Muscle layer of colon (tissue), 2 donors: ENCODE results near the gene CRNKL1.

Source experiments
- H3K27ac ChIP-seq: one replicate; pipeline ENCODE4 v1.7.0; 2013; ENCODE audit warnings: low read depth, mild to moderate bottlenecking, low read length, moderate library complexity
- H3K27me3 ChIP-seq, 2 donors: one replicate each; pipeline ENCODE4 v1.7.0; 2013; ENCODE audit warnings: low read length in 2 of 2, mild to moderate bottlenecking in 2 of 2; ENCODE audit not compliant: insufficient read depth in 2 of 2, control insufficient read depth in 1 of 2
- H3K36me3 ChIP-seq: one replicate; pipeline ENCODE4 v1.7.0; 2013; ENCODE audit warnings: mild to moderate bottlenecking, low read length; ENCODE audit not compliant: insufficient read depth
- H3K4me1 ChIP-seq: one replicate; pipeline ENCODE4 v1.7.0; 2013; ENCODE audit warnings: mild to moderate bottlenecking, low read length; ENCODE audit not compliant: insufficient read depth
- H3K4me3 ChIP-seq, 2 donors: one replicate each; pipeline ENCODE4 v1.7.0; 2013; ENCODE audit warnings: low read length in 2 of 2, low read depth in 1 of 2, mild to moderate bottlenecking in 1 of 2, moderate library complexity in 1 of 2
- H3K9ac ChIP-seq: one replicate; pipeline ENCODE4 v1.7.0; 2013; ENCODE audit warnings: low read length
- H3K9me3 ChIP-seq: one replicate; pipeline ENCODE4 v1.7.0; 2013; ENCODE audit warnings: mild to moderate bottlenecking, low read length
- donor health status: abdominal sarcoma.
- donor health status: Adenocarcinoma of cecum.

Gene CRNKL1

DNA sequence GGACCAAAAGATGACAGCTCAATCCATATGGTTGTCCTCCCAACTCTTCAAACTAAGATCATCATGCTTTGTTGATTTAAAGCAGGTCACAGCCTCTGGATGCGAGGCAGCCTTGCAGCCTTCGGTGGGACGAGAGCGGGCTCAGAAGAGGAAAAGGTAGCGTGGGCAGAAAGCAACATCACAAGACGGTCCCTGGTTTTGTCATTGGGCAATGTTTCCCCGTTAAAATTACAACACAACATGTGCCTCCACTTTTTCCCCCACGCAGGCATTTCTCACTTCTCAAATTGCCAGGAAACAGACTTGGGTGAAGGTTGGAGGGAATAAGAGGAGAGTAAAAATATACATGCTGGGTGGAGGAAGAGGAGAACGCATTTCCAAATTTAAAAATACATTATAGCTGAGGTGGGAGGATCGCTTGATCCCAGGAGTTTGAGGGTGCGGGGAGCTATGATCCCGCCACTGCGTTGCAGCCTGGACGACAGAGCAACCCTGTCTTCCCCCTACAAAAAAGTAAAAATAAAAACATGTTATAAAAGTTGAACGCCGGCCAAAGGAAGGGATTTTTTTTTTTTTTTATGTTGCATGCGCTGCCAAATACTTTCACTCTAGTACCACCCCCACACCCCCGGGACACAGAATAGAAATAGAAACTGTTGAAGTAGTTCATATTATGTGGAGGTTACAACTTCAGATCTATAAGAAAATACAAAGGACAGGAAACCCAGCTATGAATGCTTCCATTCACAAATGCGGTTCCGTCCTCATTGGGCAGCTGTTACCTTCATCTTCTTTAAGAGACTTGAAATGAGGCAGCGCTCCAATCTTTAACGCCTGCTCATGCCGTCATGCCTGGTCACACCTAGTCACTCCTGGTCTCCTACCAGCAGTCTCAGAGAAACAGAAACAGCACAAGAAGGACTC is 49.0 kb downstream of the CRNKL1 start:
- H3K4me1 ChIP-seq = peaks cover 40% of the 10 kb centered on the region
- H3K27ac ChIP-seq = peak overlapping the region; percentile 56
- H3K9ac ChIP-seq = no peak overlapping the region
- no peaks in the 10 kb centered on the region for H3K9me3 ChIP-seq
- H3K27me3 ChIP-seq = no peaks in the 10 kb centered on the region
- peaks cover 32% of the 10 kb centered on the region for H3K36me3 ChIP-seq
- peak overlapping the region in 1 of 2 donors; percentile 46 for H3K4me3 ChIP-seq

DNA sequence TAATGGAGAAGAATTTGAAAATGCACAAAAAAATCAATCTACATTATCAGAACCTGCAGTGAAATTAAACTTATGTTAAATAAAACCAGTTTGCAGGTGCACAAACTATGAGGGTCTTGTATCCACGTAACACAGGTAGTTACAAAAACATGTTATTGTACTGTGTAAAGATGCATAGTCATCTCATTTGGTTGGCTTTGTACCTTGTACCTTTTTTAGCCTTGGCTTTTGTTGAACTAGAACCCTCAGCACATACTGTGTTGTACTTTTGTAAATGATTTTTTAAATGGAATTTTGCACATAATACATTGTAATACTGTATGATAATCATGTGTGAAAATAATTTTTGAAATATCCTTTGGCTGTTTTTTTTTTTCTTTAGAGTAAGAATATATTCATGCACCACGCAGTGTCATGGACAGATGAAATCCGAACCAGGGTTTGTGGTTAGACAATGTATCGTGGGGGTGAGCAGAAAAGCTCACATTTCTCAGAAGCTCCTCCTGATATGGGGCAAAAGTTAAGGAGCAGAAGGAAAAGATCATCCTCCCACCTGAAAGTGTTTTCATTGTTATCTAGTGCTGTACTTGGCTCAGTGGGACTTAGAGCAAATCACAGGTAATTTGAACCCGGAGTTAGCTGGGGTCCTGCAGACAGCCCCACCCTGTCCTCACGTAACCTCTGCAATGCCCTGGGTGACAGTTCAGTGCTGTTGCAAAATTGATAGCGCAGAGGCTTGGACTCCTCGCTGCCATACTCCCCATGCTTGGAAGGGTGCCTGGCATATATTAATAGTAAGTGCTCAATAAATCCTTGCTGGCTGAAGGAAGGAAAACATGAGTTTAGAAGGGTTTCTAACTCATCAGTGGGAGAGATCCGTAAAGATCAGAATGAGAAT is 49.9 kb downstream of the CRNKL1 start:
- peaks cover 34% of the 10 kb centered on the region for H3K36me3 ChIP-seq
- H3K9me3 ChIP-seq = no peaks in the 10 kb centered on the region
- H3K27ac ChIP-seq = peak overlapping the region; percentile 27
- no peak overlapping the region for H3K9ac ChIP-seq
- H3K4me1 ChIP-seq = peaks cover 40% of the 10 kb centered on the region
- H3K4me3 ChIP-seq = peak overlapping the region in 1 of 2 donors; percentile 46
- H3K27me3 ChIP-seq = no peaks in the 10 kb centered on the region

DNA sequence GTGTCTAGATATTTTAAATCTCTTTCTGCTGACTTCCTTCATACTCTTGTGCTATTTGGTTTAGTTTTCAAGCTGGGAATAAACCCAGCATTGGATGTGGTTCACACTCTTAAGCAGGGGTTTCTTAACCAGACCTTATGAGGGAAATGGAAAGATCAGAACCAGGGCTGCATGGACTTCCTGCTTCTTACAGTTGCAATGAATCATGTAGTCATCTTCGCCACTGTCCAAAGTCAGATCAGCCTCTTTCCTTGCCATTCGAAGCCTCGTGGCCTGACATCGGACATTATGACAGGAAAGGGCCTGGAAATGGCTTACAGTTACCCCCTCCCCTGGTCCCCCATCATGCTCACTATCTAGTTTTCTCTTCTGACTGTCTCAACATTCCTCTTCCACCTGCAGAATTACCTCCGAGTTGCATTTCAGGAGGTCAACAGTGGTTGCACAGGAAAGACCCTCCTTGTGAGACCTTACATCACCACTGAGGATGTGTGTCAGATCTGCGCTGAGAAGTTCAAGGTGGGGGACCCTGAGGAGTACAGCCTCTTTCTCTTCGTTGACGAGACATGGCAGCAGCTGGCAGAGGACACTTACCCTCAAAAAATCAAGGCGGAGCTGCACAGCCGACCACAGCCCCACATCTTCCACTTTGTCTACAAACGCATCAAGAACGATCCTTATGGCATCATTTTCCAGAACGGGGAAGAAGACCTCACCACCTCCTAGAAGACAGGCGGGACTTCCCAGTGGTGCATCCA is 51.9 kb downstream of the CRNKL1 start:
- peaks cover 43% of the 10 kb centered on the region for H3K36me3 ChIP-seq
- H3K4me1 ChIP-seq = peaks cover 47% of the 10 kb centered on the region
- no peaks in the 10 kb centered on the region for H3K27me3 ChIP-seq
- H3K4me3 ChIP-seq = no peak overlapping the region
- H3K9me3 ChIP-seq = no peaks in the 10 kb centered on the region
- peak overlapping the region; percentile 39 for H3K27ac ChIP-seq
- no peak overlapping the region for H3K9ac ChIP-seq

DNA sequence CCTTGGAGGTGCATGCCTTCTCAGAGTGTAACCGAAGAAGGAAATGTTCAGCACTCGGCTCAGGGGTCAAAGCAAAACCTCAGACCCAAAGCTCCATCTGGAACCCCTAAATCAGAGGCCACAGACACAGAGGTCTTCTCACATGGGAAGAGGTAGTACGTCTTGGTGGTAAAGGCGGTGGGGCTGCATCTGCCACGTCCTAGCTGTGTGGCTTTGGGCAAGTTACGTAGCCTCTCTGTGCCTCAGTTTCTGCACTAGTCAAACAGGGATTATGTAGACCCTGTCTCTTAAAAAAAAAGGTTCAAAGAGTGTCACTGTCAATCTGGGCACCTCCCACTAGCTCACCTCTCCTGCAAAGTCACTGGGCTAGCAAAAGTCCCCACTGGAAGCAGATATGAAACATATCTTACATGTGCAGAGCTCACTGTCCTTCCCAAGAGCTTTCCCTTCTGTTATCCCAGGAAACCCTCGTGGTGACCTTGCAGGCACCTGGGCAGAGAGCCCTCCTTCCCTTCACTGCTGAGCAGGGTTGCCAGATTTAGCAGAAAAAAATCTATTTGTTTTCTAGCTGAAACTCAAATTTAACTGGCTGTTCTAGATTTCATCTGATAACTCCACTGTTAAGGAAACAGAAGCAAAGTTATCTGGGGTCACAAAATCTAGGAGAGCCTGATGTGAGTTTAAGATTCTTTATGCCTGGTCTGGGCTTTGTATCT is 53.1 kb downstream of the CRNKL1 start:
- H3K9me3 ChIP-seq = no peaks in the 10 kb centered on the region
- H3K36me3 ChIP-seq = peaks cover 43% of the 10 kb centered on the region
- H3K4me1 ChIP-seq = peaks cover 57% of the 10 kb centered on the region

DNA sequence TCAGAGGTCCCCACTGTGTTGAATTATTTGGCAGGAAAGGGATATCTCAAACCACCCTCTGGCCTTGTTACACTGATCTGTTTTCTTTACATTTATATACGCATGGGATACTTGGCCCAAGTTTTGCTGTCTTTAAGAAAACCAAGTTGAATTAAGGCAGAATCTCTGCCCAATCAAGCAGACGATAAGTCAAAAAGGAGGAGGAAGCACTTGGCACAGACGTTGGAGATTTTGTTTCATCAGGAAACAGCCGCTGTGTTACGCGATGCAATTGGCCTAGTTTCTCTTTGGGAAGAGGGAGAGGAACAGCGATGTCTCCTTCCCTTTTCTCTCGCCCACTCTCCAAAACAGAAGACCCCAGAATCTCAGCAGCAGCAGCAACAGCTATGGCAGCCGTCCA is 55.3 kb downstream of the CRNKL1 start:
- Histone ChIP-seq H3K9me3 (no peaks in the 10 kb centered on the region), H3K4me3 (no peak overlapping the region), H3K9ac (no peak overlapping the region), H3K4me1 (peaks cover 54% of the 10 kb centered on the region), H3K27ac (no peak overlapping the region), H3K27me3 (no peaks in the 10 kb centered on the region), H3K36me3 (peaks cover 46% of the 10 kb centered on the region)

More for the DNA sequence above, 53.1 kb downstream of the CRNKL1 start:
- no peak overlapping the region for H3K27ac ChIP-seq
- no peak overlapping the region for H3K9ac ChIP-seq
- H3K27me3 ChIP-seq = no peaks in the 10 kb centered on the region
- H3K4me3 ChIP-seq = no peak overlapping the region

DNA sequence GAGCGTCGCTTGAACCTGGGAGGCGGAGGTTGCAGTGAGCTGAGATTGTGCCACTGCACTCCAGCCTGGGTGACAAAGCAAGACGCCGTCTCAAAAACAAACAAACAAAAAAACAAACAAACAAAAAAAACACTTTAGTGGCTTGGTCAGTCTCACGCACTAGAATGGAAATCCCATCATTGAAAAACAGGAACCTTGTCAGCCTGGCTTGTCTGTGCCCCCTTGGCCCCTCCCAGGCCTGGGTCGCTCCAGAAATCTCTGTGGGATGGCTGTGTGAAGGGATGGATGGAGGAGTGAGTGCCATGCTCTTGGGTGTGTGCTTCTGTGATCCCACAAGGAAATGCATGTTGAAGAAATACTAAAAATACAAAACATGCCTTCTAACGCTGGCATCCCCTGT is 56.0 kb downstream of the CRNKL1 start:
- H3K4me1 ChIP-seq = peaks cover 55% of the 10 kb centered on the region
- H3K27me3 ChIP-seq = no peaks in the 10 kb centered on the region
- H3K9ac ChIP-seq = no peak overlapping the region
- H3K36me3 ChIP-seq = peaks cover 47% of the 10 kb centered on the region
- no peak overlapping the region for H3K27ac ChIP-seq
- no peaks in the 10 kb centered on the region for H3K9me3 ChIP-seq
- H3K4me3 ChIP-seq = no peak overlapping the region

DNA sequence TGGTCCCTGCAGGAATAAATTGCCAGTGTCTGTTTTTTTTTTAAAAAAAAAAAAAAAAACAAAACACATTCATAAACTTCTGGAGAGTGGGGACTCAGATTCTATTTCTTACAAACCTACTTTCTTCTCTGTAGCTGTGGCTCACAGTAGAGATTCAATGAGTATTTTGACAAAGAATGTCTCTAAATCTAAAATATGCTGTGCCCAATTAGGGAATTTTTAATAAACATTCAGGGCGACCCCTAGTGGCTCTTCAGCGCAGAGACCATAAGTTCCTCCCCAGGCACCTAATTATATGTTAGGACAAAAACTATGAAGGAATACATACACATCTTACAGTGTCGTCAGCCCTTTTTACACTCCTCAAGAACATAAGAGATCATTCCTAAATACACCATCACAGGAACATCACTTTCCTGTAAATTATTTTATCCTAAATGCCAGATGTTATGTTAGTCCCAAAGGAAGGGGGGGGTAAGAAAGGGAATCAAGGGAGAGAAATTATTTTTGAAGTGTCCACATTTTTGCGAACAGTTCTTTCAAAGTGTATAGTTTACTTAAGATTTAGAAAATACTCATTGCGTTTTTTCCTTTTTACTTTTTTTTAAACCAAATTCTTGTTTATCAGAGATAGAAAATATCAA is 56.9 kb downstream of the CRNKL1 start:
- H3K4me1 ChIP-seq = peaks cover 50% of the 10 kb centered on the region
- peaks cover 48% of the 10 kb centered on the region for H3K36me3 ChIP-seq
- H3K9me3 ChIP-seq = no peaks in the 10 kb centered on the region
- no peak overlapping the region for H3K27ac ChIP-seq
- H3K9ac ChIP-seq = no peak overlapping the region
- no peaks in the 10 kb centered on the region for H3K27me3 ChIP-seq
- H3K4me3 ChIP-seq = no peak overlapping the region

DNA sequence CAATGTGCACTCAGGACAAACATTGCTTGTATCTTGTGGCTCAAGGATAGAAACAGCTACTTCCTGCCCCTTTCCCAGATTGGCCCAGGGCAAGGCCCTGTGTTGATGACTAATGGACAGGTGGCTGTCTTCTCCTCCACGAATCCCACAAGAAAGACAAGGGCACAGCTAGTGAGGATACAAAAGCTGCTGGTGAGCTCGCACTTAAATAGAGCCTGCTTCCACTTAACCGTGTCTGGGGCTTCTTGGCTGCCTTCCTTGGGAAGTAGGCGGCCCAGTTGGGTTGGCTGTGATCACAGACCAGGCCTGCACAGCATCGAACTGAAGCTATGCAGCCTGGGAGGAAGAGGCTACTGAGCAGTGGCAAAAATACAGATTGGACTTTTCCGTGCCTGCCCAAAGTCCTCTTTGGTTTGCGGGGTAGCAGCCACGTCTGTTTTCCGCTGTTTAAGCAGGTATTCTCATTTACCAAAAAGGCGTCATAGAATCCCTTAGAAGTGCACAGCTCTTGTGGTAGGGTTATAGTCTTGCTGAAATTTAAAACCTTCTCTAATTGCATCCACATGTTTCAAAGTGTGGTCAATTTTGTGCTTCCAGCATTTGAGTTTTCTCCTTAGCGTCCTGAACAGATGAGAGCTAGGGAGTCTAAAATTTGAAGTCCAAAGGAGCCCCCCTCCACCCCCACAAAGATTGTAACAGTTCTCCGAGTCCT is 58.2 kb downstream of the CRNKL1 start:
- Histone ChIP-seq H3K36me3 (peaks cover 44% of the 10 kb centered on the region), H3K9ac (peak overlapping the region; percentile 7), H3K4me3 (peak overlapping the region; percentile 4 to 22), H3K27me3 (no peaks in the 10 kb centered on the region), H3K9me3 (no peaks in the 10 kb centered on the region), H3K4me1 (peaks cover 41% of the 10 kb centered on the region), H3K27ac (peak overlapping the region; percentile 83)

DNA sequence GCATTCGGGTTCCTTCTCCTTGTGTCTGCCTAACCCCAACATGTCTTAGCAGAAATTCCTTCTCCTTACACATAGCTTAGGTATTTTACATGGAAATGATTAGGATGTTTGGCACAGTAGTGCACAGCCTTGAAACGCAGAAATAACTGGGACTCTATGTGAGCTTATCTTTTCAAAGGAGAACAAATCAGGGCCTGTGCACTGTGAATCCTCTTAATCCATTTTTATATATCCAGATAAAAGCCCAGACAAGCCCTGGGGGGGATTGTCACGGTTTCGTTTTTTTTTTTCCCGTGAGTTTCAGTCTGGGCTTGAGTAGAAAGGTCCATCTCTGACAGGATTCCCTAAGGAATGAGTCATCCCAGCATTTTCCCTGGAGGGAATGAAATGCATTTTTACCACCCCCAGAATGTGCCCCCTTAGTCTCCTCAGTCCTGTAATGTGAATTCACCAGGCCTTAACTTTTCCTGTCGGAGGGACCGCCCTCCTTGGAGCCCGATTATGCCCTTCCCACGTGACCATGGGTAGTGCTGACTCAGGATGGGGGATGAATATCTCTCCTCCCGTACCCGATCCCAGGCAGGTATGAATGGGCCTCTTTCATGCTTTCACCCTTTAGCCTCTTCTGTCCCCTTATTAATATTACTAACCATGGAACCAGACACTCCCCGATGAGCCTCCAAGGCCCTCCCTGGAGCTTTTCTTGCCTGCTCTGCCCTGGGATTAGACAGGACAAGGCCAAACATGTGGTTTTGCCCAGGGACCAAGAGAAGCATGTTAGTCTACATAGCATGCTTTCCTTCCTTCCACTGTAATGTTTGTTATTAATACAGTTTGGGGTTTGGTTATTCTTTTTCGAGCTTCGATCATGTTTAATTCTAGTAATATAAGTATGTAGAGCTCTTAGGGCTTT is 59.0 kb downstream of the CRNKL1 start:
- peaks cover 47% of the 10 kb centered on the region for H3K4me1 ChIP-seq
- peaks cover 35% of the 10 kb centered on the region for H3K36me3 ChIP-seq
- peak overlapping the region; percentile 7 for H3K9ac ChIP-seq
- peak overlapping the region; percentile 83 for H3K27ac ChIP-seq
- peak overlapping the region; percentile 4 to 22 for H3K4me3 ChIP-seq
- no peaks in the 10 kb centered on the region for H3K27me3 ChIP-seq
- no peaks in the 10 kb centered on the region for H3K9me3 ChIP-seq
